ENCODE results near the gene FAM174B.

DNA sequence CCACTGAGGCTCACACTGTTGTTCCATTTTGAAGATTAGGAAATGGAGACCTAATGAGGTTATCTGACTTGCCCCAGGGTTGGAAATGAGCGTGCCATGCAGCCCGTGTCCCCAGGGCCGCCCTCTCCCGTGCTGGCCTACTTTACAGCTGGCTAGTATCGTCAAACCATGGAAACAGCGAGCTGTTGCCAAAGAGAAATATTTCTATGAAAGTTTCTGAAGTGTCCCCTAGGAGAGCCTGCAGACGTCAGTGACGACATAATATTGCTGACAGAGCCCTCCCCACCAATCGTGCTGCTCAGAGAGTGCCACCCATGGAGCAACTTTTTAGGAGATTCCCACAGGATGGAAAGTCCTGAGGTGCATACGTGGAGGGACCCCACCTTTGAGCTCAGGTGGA, 11.2 kb upstream of the FAM174B start:
- TF ChIP-seq POLR2A (IDR thresholded peaks at IDR 0.05) = no peak
- TF ChIP-seq, protein P1, sequence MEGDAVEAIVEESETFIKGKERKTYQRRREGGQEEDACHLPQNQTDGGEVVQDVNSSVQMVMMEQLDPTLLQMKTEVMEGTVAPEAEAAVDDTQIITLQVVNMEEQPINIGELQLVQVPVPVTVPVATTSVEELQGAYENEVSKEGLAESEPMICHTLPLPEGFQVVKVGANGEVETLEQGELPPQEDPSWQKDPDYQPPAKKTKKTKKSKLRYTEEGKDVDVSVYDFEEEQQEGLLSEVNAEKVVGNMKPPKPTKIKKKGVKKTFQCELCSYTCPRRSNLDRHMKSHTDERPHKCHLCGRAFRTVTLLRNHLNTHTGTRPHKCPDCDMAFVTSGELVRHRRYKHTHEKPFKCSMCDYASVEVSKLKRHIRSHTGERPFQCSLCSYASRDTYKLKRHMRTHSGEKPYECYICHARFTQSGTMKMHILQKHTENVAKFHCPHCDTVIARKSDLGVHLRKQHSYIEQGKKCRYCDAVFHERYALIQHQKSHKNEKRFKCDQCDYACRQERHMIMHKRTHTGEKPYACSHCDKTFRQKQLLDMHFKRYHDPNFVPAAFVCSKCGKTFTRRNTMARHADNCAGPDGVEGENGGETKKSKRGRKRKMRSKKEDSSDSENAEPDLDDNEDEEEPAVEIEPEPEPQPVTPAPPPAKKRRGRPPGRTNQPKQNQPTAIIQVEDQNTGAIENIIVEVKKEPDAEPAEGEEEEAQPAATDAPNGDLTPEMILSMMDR (IDR thresholded peaks at IDR 0.05) = no peak
